HG02970 (cell line): ENCODE results near the gene RTCA.
"Not testable (repeated sequence)": the region's sequence is repeated elsewhere in the genome, so short reads cannot be mapped to it uniquely, and the experiment has no call there.

Source experiments
- ATAC-seq: cut with Tn5 transposase; IDR thresholded peaks from one replicate; pipeline ENCODE4 v1.9.1; 2021; ENCODE audit warnings: mild to moderate bottlenecking, moderate library complexity, moderate number of reproducible peaks; ENCODE audit not compliant: unreplicated experiment, low FRiP score

The RTCA gene

DNA sequence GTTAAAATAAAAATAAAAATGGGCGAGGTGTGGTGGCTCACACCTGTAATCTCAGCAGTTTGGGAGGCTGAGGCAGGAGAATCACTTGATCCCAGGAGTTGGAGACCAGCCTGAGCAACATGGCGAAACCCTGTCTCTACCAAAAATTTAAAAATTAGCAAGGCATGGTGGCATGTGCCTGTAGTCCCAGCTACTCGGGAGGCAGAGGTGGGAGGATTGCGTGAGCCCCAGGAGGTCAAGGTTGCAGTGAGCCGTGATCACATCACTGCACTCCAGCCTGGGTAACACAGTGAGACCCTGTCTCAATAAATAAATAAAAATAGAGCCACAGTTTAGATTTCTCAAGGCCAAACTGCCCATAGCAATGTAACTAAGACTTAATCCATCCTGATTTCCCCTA lies 9.7 kb upstream of the RTCA start:
- not testable (repeated sequence) for ATAC-seq

DNA sequence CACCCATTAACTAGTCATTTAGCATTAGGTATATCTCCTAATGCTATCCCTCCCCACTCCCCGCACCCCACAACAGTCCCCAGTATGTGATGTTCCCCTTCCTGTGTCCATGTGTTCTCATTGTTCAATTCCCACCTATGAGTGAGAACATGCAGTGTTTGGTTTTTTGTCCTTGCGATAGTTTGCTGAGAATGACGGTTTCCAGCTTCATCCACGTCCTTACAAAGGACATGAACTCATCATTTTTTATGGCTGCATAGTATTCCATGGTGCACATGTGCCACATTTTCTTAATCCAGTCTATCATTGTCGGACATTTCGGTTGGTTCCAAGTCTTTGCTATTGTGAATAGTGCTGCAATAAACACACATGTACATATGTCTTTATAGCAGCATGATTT lies 7.6 kb upstream of the RTCA start:
- ATAC-seq, result not testable (repeated sequence)

DNA sequence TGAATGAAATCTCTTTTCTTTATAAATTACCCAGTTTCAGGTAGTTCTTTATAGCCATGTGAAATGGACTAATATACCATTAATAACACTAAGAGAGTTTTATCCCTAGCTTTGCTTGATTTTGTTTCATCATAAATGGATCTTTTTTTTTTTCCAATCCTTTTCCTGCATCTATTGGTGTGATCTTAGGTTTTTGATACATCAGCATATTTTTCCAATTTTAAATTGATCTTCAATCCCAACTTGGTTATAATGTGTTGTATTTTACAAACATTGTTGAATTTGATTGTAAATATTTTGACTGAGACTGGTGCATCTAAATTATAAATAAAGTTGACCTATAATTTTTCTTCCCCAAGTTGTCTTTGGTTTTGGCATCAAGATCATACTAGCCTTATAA lies 4.3 kb upstream of the RTCA start:
- ATAC-seq, result no peak

DNA sequence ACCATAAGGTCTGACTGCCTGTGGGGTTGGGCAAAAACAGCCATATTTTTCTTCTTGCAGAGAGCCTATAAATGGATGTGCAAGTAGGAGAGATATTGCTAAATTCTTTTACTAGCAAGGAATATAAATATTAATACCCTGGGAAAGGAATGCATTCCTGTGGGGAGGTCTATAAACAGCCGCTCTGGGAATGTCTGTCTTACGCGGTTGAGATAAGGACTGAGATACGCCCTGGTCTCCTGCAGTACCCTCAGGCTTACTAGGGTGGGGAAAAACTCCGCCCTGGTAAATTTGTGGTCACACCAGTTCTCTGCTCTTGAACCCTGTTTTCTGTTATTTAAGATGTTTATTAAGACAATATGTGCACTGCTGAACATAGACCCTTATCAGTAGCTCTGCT lies 1.9 kb upstream of the RTCA start:
- not testable (repeated sequence) for ATAC-seq

DNA sequence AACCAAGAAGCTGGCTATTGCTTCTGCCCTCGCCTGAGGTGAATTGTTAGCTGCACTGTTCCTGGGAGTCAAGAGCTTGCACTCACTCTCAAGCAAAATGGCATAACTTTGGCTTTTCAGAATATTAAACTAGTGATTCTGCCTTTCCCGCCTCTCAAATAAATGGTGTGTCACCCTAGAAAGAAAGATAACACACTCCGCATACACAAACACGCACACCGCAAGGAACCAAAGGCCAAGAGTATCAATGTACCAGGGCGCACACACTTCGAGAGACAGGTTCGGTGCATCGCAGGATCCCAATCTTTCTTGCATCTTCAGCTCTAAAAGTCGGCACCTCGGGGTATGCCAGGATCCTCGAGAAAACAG lies 470 bp upstream of the RTCA start:
- ATAC-seq, result peak; percentile 20

DNA sequence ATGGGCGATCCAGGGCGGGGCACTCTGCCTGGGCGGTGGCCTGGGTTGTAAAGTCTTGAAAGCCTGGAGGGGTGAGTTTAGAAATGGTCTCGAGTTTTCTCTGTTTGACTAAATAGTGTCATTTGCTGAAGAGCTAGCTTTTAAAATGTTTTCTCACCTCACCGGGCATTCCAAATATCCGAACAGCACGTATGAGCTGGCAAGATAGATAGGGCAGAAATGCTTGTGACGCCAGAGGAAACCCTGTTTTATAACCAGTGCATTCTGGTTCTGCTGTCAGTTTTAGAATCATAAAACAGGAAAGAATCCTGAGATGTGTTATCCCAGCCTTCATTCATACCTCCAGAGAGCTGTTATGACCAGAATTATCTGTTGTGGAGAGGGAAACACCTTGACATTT lies 725 bp downstream of the RTCA start:
- no peak for ATAC-seq

DNA sequence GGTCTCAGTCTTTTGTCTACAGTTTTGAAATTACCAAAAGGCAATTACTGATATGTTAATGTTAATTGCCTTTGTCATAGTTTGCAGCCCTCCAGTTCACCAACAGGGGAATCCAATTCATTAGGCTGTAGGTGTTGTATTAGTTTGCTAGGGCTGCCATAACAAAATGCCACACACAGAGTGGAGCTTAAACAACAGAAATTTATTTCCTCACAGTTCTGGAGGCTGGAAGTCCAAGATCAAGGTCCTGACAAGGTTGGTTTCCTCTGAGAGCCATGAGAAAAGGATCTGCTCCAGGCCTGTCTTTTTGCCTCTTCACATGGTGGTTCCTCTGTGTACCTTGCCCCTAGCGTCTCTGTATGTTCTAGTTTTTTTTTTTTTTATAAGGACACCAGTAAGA lies 1.3 kb downstream of the RTCA start:
- ATAC-seq, result no peak

DNA sequence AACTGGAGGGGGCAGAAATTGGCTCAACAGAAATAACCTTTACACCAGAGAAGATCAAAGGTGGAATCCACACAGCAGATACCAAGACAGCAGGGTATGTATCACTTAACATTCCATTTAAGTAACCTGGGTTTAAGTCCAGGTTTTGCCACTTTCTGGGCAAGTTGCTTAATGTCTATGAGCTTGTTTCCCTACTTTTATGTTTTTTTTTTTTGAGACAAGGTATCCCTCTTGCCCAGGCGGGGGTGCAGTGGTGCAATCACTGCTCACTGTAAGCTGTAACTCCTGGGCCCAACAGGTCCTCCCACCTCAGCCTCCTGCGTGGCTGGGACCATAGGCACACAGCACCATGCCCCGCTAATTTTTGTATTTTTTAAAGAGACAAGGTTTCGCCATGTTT lies 2.2 kb downstream of the RTCA start:
- no peak for ATAC-seq

DNA sequence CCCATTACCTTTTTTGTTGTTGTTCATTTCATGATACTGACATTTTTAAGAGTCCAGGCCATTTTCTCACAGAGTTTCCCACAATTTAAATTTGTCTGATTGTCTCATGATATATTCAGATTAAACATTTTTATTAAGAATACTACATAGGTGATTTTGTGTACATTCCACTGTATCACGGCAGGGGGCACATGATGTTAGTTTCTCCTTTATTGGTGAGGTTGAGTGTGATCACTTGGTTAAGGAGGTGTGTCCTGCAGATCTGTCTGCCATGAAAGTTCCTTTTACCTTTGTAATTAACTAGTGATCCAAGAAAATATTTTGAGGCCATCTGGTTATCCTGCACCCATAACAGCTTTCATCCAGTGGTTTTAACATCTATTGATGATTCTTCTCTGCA lies 11.8 kb downstream of the RTCA start:
- no peak for ATAC-seq

DNA sequence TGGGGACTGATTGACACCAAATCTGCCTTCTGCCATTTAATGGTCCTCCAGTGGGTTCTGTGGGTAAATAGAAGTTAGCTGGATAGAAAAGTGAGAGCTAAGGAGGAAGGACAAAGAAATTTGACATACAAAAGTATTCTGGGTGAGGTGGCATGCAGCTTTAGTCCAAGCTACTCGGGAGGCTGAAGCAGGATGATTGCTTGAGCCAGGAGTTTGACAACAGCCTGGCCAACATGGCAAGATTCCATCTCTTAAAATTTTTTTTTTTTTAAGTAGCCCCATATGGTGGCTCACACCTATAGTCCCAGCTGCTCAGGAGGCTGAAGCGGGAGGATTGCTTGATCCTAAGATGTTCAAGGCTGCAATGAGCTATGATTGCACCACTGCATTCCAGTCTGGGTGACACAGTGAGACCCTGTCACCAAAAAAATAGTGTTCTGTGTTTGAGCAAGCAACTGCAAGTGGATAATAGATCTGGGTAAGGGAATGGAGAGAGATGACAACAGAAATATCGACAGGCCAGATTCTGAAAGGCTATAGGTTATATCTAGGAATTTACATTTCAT lies 13.4 kb downstream of the RTCA start:
- ATAC-seq, result no peak

DNA sequence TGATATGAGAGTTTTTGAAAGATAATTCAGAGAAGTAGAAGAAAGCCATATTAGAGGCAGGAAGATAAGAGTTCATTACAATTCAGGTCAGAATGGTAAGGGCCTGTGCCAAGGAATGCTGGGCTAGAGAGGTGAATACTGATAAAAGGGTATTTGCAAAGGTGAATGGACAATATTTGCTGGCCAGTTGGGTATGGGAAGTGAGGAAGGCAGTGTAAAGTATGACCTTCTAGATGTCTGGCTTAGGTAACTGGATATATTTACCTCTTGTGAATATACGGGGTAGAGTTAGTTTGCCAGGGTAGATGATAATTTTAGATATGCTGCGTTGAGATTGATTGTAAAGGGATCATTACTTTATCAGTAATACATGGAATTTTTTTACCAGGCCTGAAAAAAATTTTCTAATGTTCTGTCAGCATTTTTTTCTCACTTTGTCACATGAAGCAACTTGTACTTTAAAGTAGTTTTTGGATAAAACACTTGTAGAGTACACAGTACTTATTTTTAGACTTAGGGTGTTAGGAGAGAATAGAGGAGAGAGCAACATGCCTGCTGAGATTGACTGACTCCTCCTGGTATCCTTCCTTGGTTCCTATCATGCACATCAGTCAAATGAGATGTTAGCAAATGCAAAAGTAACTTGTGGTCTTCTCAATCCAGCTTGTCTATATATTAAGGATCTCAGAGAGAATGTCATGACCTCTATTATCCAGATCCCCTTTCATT lies 14.1 kb downstream of the RTCA start:
- ATAC-seq, result no peak

DNA sequence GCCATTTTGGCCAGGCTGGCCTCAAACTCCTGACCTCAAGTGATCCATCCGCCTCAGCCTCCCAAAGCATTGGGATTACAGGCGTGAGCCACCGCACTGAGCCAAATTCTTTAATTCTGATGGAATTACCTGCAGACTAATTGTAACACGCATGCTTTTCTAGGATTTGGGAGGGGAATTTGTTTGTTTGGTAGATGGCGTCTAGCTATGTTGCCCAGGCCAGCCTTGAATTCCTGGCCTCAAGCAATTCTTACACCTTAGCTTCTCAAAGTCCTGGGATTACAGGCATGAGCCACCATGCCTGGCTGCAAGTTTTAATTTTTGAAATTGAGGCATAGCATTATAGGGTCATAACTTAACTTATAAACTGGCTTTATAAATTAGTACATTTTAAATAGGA lies 18.6 kb downstream of the RTCA start:
- ATAC-seq, result no peak

DNA sequence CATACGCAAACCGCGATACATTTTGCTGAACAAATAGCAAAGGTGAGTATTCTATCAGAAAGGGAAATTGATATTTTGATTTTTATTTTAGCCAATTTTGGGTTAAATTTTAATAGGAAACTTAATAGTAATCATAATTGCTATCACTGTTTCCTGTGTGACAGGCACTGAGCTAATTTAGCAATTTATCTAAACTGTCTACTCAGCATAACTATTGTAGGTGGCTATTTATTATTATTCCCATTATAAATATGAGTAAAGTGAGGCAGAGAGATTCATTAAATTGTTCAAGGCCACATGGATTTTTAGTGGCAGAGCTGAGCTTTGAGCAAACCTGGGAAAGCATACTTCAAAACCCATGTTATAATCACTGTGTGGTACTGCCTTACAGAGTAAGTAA lies 21.1 kb downstream of the RTCA start:
- no peak for ATAC-seq

DNA sequence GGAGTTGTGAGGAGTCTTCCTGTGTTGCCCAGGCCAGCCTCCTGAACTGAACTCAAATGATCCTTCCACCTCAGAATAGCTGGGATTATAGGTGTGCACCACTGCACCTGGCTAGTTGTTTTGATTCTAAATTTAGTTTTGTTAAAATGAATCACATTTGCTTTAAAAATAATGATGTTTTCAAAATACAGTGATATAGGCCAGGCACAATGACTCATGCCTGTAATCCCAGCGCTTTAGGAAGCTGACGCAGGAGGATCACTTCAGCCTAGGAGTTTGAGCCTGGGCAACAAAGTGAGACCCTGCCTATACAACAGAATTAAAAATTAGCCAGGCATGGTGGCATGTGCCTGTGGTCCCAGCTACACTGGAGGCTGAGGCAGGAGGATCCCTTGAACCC lies 24.3 kb downstream of the RTCA start:
- no peak for ATAC-seq

DNA sequence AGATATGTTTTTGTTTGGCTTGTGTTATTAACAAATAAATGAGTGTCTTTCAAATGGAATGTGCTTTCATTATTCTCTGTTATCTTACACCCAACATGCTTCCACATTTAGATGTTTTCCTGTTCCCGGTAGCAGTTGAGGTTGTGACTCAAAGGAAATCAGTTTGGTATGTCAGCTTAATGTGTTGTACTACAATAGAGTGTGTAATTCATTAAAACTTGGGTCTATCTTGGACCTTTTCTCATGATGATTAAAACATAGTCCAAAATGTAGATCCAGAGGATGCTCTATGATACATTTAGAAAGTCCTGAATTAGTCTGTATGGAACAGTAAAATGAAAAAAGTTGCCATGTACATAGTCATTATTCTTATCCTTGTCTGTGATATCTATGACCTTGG lies 26.7 kb downstream of the RTCA start:
- no peak for ATAC-seq

DNA sequence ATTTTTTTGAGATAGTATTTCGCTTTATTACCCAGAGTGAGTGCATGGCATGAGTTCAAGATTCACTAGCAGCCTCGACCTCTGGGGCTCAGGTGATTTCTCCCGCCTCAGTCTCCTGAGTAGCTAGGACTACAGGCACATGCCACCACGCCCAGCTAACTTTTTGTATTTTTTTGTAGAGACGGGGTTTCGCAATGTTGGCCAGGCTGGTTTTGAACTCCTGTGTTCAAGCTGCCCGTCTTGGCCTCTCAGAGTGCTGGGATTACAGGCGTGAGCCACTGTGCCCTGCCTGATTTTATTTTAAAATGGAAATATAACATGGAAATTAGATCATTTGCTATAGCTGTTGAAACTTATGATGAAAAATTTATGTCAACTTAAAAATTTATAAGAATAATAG lies 30.1 kb downstream of the RTCA start:
- ATAC-seq, result no peak

DNA sequence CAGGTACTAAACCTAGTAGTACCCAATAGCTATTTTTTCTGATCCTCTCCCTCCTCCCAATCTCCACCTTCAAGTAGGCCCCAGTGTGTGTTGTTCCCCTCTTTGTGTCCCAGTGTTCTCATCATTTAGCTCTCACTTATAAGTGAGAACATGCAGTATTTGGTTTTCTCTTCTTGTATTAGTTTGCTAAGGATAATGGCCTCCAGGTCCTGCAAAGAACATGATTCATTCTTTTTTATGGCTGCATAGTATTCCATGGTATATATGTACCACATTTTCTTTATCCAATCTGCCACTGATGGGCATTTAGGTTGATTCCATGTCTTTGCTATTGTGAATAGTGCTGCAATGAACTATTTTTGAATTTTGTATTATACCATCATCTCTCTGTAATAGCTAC lies 31.0 kb downstream of the RTCA start:
- ATAC-seq, result not testable (repeated sequence)

DNA sequence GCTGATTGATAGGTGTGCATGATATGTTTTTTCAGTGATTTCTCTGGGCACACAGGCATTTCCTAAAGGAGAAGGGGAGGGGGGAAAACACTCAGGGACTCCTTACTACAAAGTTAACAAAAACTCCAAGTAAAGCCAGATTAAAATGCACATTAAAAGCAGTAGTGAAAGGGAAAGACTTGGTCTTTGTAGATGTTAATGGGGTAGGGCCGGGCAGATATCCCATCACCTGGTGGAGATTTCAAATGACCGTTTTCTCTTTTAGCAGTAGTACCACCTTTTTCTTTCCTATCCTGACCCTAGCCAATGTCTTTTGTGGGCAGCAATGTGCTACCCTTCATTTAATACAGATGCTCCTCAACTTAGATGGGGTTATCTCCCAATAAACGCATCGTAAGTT lies 32.5 kb downstream of the RTCA start:
- no peak for ATAC-seq

DNA sequence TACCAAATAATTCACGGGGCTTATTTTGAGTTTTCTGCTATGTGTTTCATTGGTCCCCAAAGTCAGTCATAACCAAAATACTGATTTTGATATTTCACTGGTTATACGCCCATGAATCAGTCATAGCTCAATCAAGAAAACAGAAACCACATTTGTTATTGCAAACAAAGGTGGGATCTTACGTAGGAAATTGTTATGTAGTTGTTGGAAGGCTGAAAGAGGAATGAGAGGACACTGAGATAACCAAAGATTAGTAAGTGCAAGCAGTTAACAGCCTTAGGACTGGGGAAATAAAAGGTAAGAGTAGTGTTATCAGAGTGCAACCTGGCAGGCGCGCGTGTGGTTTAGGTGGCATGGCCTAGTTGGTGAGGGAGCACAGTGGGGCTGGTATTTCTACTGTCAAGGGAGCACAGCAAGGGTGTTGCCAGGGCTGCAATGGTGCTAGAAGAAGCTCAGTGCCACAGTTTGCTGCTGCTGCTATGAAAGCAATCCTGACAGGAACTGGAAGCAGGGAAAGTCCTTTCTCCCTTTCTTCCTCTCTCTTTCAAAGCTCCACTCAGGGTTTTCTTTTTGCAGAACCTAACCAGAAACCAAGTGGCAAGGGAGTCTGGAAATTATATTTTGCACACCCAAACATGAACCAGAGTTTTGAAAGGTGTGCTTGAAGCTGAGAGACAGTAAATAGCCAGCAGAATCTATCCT lies 33.7 kb downstream of the RTCA start:
- ATAC-seq, result no peak

DNA sequence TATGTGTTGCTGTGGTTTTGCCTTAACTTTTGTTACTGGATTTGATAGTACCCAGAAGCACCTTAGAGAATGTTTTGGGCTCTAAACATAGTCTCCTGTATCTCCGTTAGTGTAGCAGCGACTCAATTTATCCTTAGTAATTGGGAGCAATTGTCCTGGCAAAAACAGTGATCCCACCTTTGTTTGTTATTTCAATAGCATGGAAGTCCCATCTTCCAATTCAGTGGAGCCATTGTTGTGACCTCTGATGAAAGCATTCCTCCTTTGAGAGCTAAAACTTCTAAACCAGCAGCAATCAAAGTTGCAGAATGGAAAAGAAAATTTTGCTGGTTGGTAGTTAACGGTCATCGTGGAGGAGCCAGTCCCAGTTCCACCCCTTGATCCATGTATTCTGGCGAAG lies 34.7 kb downstream of the RTCA start:
- ATAC-seq, result no peak

DNA sequence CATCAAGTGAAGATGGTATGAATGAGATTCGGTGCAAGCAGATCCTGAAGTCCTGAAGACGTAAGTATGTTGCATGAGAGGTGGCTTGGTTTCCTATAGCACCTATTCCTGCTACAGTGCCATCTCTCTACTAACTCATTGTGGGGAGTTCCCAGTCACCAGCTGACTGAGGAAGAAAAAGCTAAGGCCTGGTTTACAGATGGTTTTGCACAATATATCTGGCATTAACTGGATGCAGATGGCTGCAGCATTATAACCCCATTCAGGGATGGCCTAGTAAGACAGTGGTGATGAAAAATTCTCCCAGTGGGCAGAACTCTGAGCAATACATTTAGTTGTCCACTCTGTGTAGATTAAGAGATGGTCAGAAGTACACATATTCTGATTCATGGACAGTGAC lies 36.7 kb downstream of the RTCA start:
- no peak for ATAC-seq

DNA sequence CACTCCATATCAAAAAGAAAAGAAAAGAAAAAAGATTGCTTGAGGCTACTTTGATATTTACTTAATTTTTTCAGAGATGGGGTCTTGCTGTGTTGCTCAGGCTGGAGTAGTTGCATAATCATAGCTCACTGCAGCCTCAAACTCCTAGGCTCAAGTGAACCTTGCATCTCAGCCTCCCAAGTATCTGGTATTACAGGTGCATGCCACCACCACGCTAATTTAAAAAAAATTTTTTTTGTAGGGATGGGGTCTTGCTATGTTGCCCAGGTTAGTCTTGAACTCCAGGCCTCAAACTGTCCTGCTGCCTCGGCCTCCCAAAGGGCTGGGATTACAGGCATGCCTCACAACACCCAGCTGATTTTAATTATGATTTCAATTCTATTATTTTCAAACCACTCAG lies 38.2 kb downstream of the RTCA start:
- ATAC-seq, result no peak
